HEK293T (cell line): ENCODE measurements around the gene GEMIN7.
"Not testable (repeated sequence)": the region's sequence is repeated elsewhere in the genome, so short reads cannot be mapped to it uniquely, and the experiment has no call there.

Experiments used
- CTCF ChIA-PET: fragments of 350-600 bp; formaldehyde crosslinking; extraction: SDS; loops from one replicate; lab custom pipeline; 2021; ENCODE audit warnings: antibody characterized with exemption, inconsistent platforms; lab: Yijun Ruan, JAX
- POLR2A ChIA-PET: fragments of 350-600 bp; formaldehyde crosslinking; extraction: SDS; loops from one replicate; lab custom pipeline; 2020; ENCODE audit warnings: antibody characterized with exemption, inconsistent platforms; lab: Yijun Ruan, JAX
- DNase-seq: peaks from one replicate; pipeline ENCODE4 v3.0.0; 2012; ENCODE audit warnings: mixed read lengths; ENCODE audit errors: extremely low spot score
- ARNT ChIP-seq: fragments of 450-650 bp; IDR thresholded peaks from 2 replicates; pipeline ENCODE4 v1.6.1; 2017; ENCODE audit warnings: mild to moderate bottlenecking
- BHLHE40 ChIP-seq: fragments of 450-650 bp; IDR thresholded peaks from 2 replicates; pipeline ENCODE4 v1.6.1; 2016; ENCODE audit warnings: mild to moderate bottlenecking, moderate library complexity, borderline replicate concordance
- CTBP1 ChIP-seq: fragments of 450-650 bp; IDR thresholded peaks from 2 replicates; pipeline ENCODE4 v1.6.1; 2016; ENCODE audit warnings: borderline replicate concordance
- ELF4 ChIP-seq: fragments of 450-650 bp; IDR thresholded peaks from 2 replicates; pipeline ENCODE4 v1.6.1; 2017; ENCODE audit warnings: antibody characterized with exemption
- FOXA1 ChIP-seq: fragments of 450-650 bp; IDR thresholded peaks from 2 replicates; pipeline ENCODE4 v1.6.1; 2016; ENCODE audit warnings: mild to moderate bottlenecking
- FOXK2 ChIP-seq: fragments of 450-650 bp; IDR thresholded peaks from 2 replicates; pipeline ENCODE4 v1.6.1; 2016; ENCODE audit warnings: mild to moderate bottlenecking
- FOXM1 ChIP-seq: fragments of 450-650 bp; IDR thresholded peaks from 2 replicates; pipeline ENCODE4 v1.6.1; 2017; ENCODE audit warnings: mild to moderate bottlenecking, borderline replicate concordance
- HDGF ChIP-seq: fragments of 450-650 bp; IDR thresholded peaks from 2 replicates; pipeline ENCODE4 v1.6.1; 2017; ENCODE audit warnings: antibody characterized with exemption, borderline replicate concordance
- L3MBTL2 ChIP-seq: fragments of 450-650 bp; conservative IDR thresholded peaks from 2 replicates; pipeline ENCODE4 v1.6.1; 2016; ENCODE audit warnings: mild to moderate bottlenecking
- LEF1 ChIP-seq: fragments of 450-650 bp; IDR thresholded peaks from 2 replicates; pipeline ENCODE4 v1.6.1; 2017; ENCODE audit warnings: mild to moderate bottlenecking, borderline replicate concordance
- NFRKB ChIP-seq: fragments of 450-650 bp; IDR thresholded peaks from 2 replicates; pipeline ENCODE4 v1.6.1; 2016; ENCODE audit warnings: mild to moderate bottlenecking, moderate library complexity
- SP1 ChIP-seq: fragments of 450-650 bp; IDR thresholded peaks from 2 replicates; pipeline ENCODE4 v1.6.1; 2017
- SUZ12 ChIP-seq: fragments of 450-650 bp; IDR thresholded peaks from 2 replicates; pipeline ENCODE4 v1.6.1; 2016; ENCODE audit warnings: mild to moderate bottlenecking
- TARDBP ChIP-seq: fragments of 450-650 bp; IDR thresholded peaks from 2 replicates; pipeline ENCODE4 v1.6.1; 2016
- ZNF384 ChIP-seq: fragments of 450-650 bp; IDR thresholded peaks from 2 replicates; pipeline ENCODE4 v1.6.1; 2016
- TF ChIP-seq, protein P1 (sequence below): fragments of 450-650 bp; IDR thresholded peaks from 2 replicates; pipeline ENCODE4 v1.6.1; 2016

The GEMIN7 gene

DNA sequence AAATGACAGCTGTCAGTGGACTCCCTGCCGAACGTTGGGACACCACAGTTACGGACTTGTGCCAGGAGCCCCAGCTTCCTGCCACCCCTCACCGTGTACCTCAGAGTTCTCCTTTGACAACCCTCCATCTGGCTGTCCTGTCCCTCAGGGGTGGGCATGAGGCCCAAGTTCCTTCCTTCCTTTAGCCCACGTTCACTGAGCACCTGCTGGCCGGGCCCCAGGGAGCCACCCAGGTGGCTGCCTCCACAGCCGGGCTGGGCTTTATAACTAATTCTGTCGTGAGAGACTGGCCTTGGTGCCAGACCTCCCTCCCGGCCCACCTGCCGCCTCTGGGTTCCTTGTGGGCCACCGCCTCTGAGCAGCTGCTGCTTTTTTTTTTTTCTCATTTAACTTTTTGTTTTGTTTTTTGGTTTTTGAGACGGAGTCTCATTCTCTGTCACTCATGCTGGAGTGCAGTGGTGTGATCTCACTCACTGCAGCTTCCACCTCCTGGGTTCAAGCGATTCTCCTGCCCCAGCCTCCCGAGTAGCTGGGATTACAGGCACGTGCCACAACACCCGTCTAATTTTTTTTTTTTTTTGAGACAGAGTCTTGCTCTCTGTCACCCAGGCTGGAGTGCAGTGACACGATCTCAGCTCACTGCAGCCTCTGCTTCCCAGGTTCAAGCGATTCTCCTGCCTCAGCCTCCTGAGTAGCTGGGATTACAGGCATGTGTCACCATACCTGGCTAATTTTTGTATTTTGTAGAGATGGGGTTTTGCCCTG lies 39.7 kb downstream of the GEMIN7 start:
- POLR2A ChIA-PET, result interaction anchor here (1.9 kb wide), 1 partner anchor 27 kb away, joined by 10 read pairs; no protein-coding TSS in a partner anchor
- TF ChIP-seq, protein P1, sequence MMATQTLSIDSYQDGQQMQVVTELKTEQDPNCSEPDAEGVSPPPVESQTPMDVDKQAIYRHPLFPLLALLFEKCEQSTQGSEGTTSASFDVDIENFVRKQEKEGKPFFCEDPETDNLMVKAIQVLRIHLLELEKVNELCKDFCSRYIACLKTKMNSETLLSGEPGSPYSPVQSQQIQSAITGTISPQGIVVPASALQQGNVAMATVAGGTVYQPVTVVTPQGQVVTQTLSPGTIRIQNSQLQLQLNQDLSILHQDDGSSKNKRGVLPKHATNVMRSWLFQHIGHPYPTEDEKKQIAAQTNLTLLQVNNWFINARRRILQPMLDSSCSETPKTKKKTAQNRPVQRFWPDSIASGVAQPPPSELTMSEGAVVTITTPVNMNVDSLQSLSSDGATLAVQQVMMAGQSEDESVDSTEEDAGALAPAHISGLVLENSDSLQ, result peak; percentile 1; the same call in 1 of the 2 replicates
- CTCF ChIA-PET, DNase-seq: not testable (repeated sequence)

DNA sequence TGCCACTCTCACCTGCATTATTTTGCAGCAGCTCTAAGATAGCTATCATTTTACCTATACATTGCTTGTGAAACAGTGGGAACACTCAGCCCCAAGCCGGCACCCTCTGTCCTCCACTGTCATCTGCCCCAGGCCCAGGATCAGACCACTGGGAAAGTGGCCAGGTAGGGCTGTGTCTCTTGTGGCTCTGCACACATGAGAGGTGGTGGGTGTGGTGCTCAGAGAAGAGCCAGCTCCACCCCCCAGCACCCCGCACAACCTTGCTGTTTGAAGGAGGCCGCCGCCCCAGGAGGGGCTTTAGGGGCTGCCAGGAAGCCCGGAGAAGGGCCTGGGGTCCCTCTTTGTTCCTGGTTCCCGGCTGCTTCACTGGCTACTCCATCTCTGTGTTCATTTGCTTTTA lies 40.5 kb downstream of the GEMIN7 start:
- no peak for DNase-seq
- ChIA-PET POLR2A (interaction anchor here (1.9 kb wide), 1 partner anchor 28 kb away, joined by 10 read pairs; no protein-coding TSS in a partner anchor), CTCF (no interaction called here)
- TF ChIP-seq BHLHE40 (no peak), HDGF (no peak), ELF4 (no peak), LEF1 (no peak), ARNT (no peak), FOXM1 (no peak), SP1 (no peak), TARDBP (no peak), SUZ12 (no peak), ZNF384 (no peak), CTBP1 (no peak), NFRKB (no peak), L3MBTL2 (no peak), FOXK2 (no peak), FOXA1 (no peak)
- TF ChIP-seq, protein P1, result no peak

DNA sequence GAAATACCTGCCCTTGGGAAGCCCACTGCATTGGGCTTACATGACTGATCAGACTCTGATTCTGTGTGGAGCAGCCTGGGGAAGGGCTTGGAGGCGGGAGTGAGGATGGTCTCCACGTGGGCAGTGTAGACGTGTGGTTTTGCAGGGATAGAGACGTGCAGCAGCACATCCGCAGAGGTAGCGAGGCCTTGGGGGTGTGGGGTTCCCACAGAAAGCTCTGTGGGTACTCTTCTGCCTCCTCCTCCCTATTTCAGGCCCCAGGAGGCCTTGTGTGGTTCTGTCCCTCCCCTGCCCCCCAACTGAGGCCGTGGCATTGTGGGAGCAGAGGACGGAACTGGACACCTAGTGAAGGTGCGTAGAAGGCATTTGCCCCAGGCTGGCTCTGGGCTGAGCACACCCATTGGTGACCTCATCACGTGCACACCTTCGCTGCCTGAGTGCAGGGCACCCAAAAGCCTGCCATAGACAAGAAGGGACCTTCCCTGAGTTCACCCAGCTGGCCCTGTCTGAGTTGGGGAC lies 42.8 kb downstream of the GEMIN7 start:
- CTCF ChIA-PET, result no interaction called here
- POLR2A ChIA-PET, result no interaction called here
- TF ChIP-seq ELF4, result no peak
- TF ChIP-seq FOXK2, result no peak
- TF ChIP-seq ZNF384, result no peak
- TF ChIP-seq ARNT, result no peak
- DNase-seq, result no peak

DNA sequence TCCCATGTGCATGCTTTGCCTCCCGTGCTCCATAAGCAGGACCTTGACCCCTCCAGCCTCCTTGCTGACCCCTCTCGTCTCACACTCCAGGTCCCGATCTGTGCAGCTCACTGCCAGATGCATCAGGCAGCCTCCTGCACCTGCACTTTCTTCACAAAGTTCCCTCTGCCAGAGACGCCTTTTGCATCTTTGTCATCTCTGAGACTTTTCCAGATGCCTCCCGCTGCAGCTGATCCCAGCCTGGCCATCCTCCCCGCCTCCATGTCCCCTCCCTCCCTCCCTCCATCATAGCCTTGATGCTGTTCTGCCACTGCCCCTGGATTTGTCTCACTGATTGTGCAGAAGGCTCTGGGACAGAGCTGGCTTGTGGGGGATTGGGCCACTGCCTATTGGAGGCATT lies 43.8 kb downstream of the GEMIN7 start:
- TF ChIP-seq ZNF384 (no peak), BHLHE40 (no peak), SUZ12 (no peak), FOXM1 (no peak), ELF4 (no peak), ARNT (no peak), L3MBTL2 (no peak), HDGF (no peak), FOXK2 (no peak), SP1 (no peak), FOXA1 (no peak), TARDBP (no peak), NFRKB (no peak), CTBP1 (no peak), LEF1 (no peak)
- TF ChIP-seq, protein P1, result no peak
- ChIA-PET POLR2A (no interaction called here), CTCF (no interaction called here)
- no peak for DNase-seq

DNA sequence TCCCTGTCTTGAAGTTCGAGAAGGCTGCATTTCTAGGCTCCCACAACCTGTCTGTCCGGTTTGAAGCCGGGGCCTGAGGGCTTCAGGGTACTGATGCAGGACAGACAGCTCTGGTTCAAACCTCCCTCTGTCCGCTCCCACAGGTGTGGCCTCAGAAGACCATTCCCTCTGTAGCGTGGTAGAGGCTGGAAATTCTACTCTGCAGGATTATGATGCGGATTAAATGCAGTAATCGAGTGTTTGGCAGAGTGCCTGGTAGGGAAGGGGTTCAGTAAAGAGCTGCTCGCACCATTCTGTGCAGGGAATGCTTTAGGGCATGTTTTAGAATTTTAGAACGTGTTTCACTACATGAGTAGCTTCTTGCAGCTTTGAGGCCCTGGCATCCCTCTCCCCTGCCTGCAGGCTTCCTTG lies 44.4 kb downstream of the GEMIN7 start:
- no peak for TF ChIP-seq ZNF384
- TF ChIP-seq LEF1, result no peak
- no peak for TF ChIP-seq FOXM1
- TF ChIP-seq NFRKB, result no peak
- no peak for TF ChIP-seq TARDBP
- TF ChIP-seq FOXK2, result no peak
- TF ChIP-seq L3MBTL2, result no peak
- DNase-seq, result no peak
- ChIA-PET CTCF (no interaction called here), POLR2A (no interaction called here)

DNA sequence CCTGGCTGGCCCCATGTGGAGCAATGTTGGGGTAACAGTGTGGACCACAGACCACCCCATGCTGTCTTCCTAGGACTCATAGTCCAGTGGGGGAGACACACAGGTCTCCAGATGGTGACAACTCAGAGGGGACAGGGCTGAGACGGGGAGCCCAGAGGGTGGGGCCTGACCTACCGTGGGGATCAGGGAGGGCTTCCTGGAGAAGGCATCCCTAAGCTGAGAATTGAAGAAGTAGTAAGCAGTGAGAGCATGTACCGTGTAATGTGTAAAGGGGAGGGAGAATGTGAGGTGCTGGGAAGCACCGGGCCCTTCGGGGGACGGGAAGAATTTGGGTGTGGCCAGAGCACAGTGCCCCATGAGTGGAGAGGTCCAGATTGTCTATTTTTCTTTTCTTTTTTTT lies 45.0 kb downstream of the GEMIN7 start:
- POLR2A ChIA-PET, result no interaction called here

More for the DNA sequence above, 45.0 kb downstream of the GEMIN7 start:
- CTCF ChIA-PET, result no interaction called here
- DNase-seq, result no peak
- TF ChIP-seq, protein P1, result no peak
- no peak for TF ChIP-seq CTBP1
- no peak for TF ChIP-seq ARNT
- TF ChIP-seq BHLHE40, result no peak
- TF ChIP-seq LEF1, result no peak
- no peak for TF ChIP-seq FOXK2
